ENCODE results near the gene SLC39A9. TPM values are rescaled to one million over a fixed set of nuclear protein-coding genes. Genes with fewer than 3 reads are reported as not detected.

Gene SLC39A9
- polyA plus RNA-seq, 1 donor from 2014 or later: 88.5 TPM

DNA sequence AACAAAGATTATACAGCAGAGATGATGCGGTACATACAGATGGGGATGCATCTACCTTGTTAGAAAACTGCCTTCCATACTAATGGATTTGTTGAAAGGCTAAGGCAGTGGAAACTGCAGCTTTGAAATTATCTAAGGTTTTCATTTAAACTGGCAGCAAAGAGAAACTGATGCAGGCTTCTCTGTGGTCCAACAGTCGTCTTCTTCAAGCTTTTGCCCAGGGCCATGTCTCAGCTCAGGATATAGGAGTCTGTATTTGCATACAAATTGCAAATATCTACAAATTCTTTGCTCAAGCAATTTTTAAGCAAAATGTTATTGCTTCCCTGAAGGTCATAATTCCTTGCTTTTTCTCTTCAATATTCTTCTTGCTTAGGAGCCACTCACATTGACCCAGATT, 34.1 kb upstream of the SLC39A9 start:
- no peaks in the 10 kb centered on the region for H3K9me2 ChIP-seq (ENCODE audit: insufficient read depth, low read length)
- no peaks in the 10 kb centered on the region for H3K79me2 ChIP-seq (replicated peaks; ENCODE audit: insufficient read depth, low read length)
- H3K36me3 ChIP-seq (ENCODE audit: insufficient read depth, low read length): no peaks in the 10 kb centered on the region
- H3F3A ChIP-seq (ENCODE audit: insufficient read depth, low read length, poor library complexity, severe bottlenecking): no peaks in the 10 kb centered on the region
- no peak overlapping the region for H3K9ac ChIP-seq (ENCODE audit: low read length)
- no peaks in the 10 kb centered on the region for H4K20me1 ChIP-seq (ENCODE audit: insufficient read depth)
- TF ChIP-seq EZH2 (IDR thresholded peaks at IDR 0.05; ENCODE audit: borderline replicate concordance, insufficient read depth, low read length, poor library complexity, severe bottlenecking) (no peak), MXI1 (conservative IDR thresholded peaks at IDR 0.05; ENCODE audit: poor library complexity, severe bottlenecking) (no peak), TAF1 (IDR thresholded peaks at IDR 0.05; ENCODE audit: low read depth) (no peak), POLR2AphosphoS5 (IDR thresholded peaks at IDR 0.05) (no peak), REST (IDR thresholded peaks at IDR 0.05; ENCODE audit: borderline replicate concordance) (no peak), RAD21 (conservative IDR thresholded peaks at IDR 0.05) (no peak), EP300 (conservative IDR thresholded peaks at IDR 0.05; ENCODE audit: poor library complexity, severe bottlenecking) (no peak), SMC3 (conservative IDR thresholded peaks at IDR 0.05; ENCODE audit: poor library complexity) (no peak)
- no peak overlapping the region for H2AFZ ChIP-seq (ENCODE audit: low read depth, low read length)
- no peaks in the 10 kb centered on the region for H3K9me3 ChIP-seq (ENCODE audit: low read length)
- no peak overlapping the region for H3K27ac ChIP-seq (ENCODE audit: low read length)
- no peak overlapping the region for H3K4me3 ChIP-seq (ENCODE audit: low read length)
- H3K4me2 ChIP-seq (ENCODE audit: low read length): no peak overlapping the region
- H3K27me3 ChIP-seq (ENCODE audit: insufficient read depth, low read depth, low read length): no peaks in the 10 kb centered on the region

DNA sequence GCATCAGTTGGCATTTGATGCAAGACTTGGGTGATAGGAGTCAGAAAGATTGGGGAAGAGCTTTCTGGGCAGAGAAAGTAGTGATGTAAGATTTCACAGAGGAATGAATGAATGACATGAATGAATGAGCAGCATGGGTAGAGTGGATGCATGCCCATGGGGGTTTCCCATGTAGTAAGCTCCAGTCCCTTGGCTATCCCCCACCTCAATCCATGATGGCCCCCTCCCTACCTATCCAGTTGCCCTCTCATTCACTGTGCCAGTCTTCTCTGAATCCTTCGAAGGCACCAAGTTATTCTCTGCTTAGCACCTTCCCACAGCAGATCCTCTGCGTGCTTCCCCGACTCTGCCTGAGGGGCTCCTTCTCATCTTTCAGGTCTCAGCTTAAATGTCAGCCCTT, 32.4 kb upstream of the SLC39A9 start:
- no peaks in the 10 kb centered on the region for H3K9me2 ChIP-seq (ENCODE audit: insufficient read depth, low read length)
- no peak overlapping the region for H3K4me2 ChIP-seq (ENCODE audit: low read length)
- no peaks in the 10 kb centered on the region for H3K9me3 ChIP-seq (ENCODE audit: low read length)
- no peaks in the 10 kb centered on the region for H3K79me2 ChIP-seq (replicated peaks; ENCODE audit: insufficient read depth, low read length)
- H3K4me3 ChIP-seq (ENCODE audit: low read length): no peak overlapping the region
- no peak overlapping the region for H2AFZ ChIP-seq (ENCODE audit: low read depth, low read length)
- H3K27me3 ChIP-seq (ENCODE audit: insufficient read depth, low read depth, low read length): no peaks in the 10 kb centered on the region
- H4K20me1 ChIP-seq (ENCODE audit: insufficient read depth): no peaks in the 10 kb centered on the region
- no peak for TF ChIP-seq EP300 (conservative IDR thresholded peaks at IDR 0.05; ENCODE audit: poor library complexity, severe bottlenecking)
- no peak for TF ChIP-seq RAD21 (conservative IDR thresholded peaks at IDR 0.05)
- no peak for TF ChIP-seq TAF1 (IDR thresholded peaks at IDR 0.05; ENCODE audit: low read depth)
- no peak for TF ChIP-seq EZH2 (IDR thresholded peaks at IDR 0.05; ENCODE audit: borderline replicate concordance, insufficient read depth, low read length, poor library complexity, severe bottlenecking)
- TF ChIP-seq MXI1 (conservative IDR thresholded peaks at IDR 0.05; ENCODE audit: poor library complexity, severe bottlenecking): no peak
- TF ChIP-seq SMC3 (conservative IDR thresholded peaks at IDR 0.05; ENCODE audit: poor library complexity): no peak
- no peak for TF ChIP-seq POLR2AphosphoS5 (IDR thresholded peaks at IDR 0.05)
- no peak for TF ChIP-seq CTCF (IDR thresholded peaks at IDR 0.05; ENCODE audit: poor library complexity, severe bottlenecking)
- no peak for TF ChIP-seq REST (IDR thresholded peaks at IDR 0.05; ENCODE audit: borderline replicate concordance)
- no peak overlapping the region for H3K27ac ChIP-seq (ENCODE audit: low read length)
- H3K36me3 ChIP-seq (ENCODE audit: insufficient read depth, low read length): no peaks in the 10 kb centered on the region
- H3K9ac ChIP-seq (ENCODE audit: low read length): no peak overlapping the region
- no peaks in the 10 kb centered on the region for H3F3A ChIP-seq (ENCODE audit: insufficient read depth, low read length, poor library complexity, severe bottlenecking)
